GM12878 (cell line): Measurements from ENCODE around the gene CDH18. TPM values are rescaled to one million over a fixed set of nuclear protein-coding genes. Genes with fewer than 3 reads are reported as not detected.

ENCODE experiments used
- ATAC-seq: fragments of 200-7000 bp; cut with Tn5 transposase; 3 replicates; pipeline ENCODE4 v1.9.1; 2020; ENCODE audit warnings: mild to moderate bottlenecking, moderate library complexity
- BruUV-seq: library from RNA; stranded (reverse); fragments of 400-500 nt; replicated peaks from 2 replicates; lab custom pipeline; 2021; lab: Mats Ljungman, UMichigan
- CTCF ChIA-PET: fragments of 300-600 bp; sonication (Branson Sonifier 250); formaldehyde crosslinking; extraction: SDS; loops from one replicate; lab custom pipeline; 2021; ENCODE audit warnings: inconsistent platforms; lab: Yijun Ruan, JAX
- POLR2A ChIA-PET: fragments of 350-600 bp; formaldehyde crosslinking; extraction: SDS; loops from one replicate; lab custom pipeline; 2021; ENCODE audit warnings: inconsistent platforms; lab: Charles Lee
- RAD21 ChIA-PET: fragments of 300-600 bp; sonication (Branson Sonifier 250); formaldehyde crosslinking; loops from one replicate; lab custom pipeline; 2023; ENCODE audit warnings: antibody characterized with exemption; ENCODE audit not compliant: unreplicated experiment; lab: Charles Lee
- SMC1A ChIA-PET: fragments of 300-600 bp; sonication (Branson Sonifier 250); formaldehyde crosslinking; loops from one replicate; lab custom pipeline; 2023; ENCODE audit not compliant: unreplicated experiment, uncharacterized antibody; lab: Charles Lee
- DNase-seq: peaks from one replicate; pipeline ENCODE4 v3.0.0-alpha.2; 2011; ENCODE audit warnings: low read depth, low spot score
- FAIRE-seq: peaks from 3 replicates; lab custom pipeline; 2011; peaks lifted over from hg19 to GRCh38; lab: Jason Lieb, UNC
- H2AFZ ChIP-seq: 2 replicates; pipeline ENCODE4 v1.6.0; 2011; ENCODE audit warnings: low read depth, low read length, control low read depth; ENCODE audit not compliant: control insufficient read depth
- H3K27ac ChIP-seq: 2 replicates; pipeline ENCODE4 v1.5.1; 2011; ENCODE audit warnings: control low read depth; ENCODE audit not compliant: control insufficient read depth, insufficient read depth
- H3K27me3 ChIP-seq, 2 experiments: replicated peaks in 1 of 2; 2 replicates each; pipeline versions ENCODE4 v1.6.0 to v1.6.1; 2011; ENCODE audit warnings: low read length in 1 of 2; ENCODE audit not compliant: control insufficient read depth in 2 of 2, insufficient read depth in 2 of 2
- H3K36me3 ChIP-seq, 2 experiments: 2 replicates each; pipeline ENCODE4 v1.5.1; 2011; ENCODE audit warnings: low read length in 1 of 2; ENCODE audit not compliant: control insufficient read depth in 2 of 2, insufficient read depth in 2 of 2
- H3K4me1 ChIP-seq: 2 replicates; pipeline ENCODE4 v1.6.1; 2011; ENCODE audit warnings: mild to moderate bottlenecking, low read length, moderate library complexity, mixed read lengths; ENCODE audit not compliant: control insufficient read depth, insufficient read depth
- H3K4me2 ChIP-seq: 2 replicates; pipeline ENCODE4 v1.6.0; 2011; ENCODE audit warnings: control low read depth; ENCODE audit not compliant: control insufficient read depth, insufficient read depth
- H3K4me3 ChIP-seq: fragments of 200-600 bp; sonication (generic); 2 replicates; pipeline ENCODE4 v1.5.1; 2016
- H3K79me2 ChIP-seq: 2 replicates; pipeline ENCODE4 v1.6.0; 2011; ENCODE audit warnings: low read length; ENCODE audit not compliant: control insufficient read depth, insufficient read depth
- H3K9ac ChIP-seq: 2 replicates; pipeline ENCODE4 v1.8.0; 2011; ENCODE audit warnings: low read length, control low read depth, mixed read lengths; ENCODE audit not compliant: control insufficient read depth, insufficient read depth
- H3K9me3 ChIP-seq: replicated peaks from 3 replicates; pipeline ENCODE4 v1.5.1; 2011; ENCODE audit warnings: mild to moderate bottlenecking, low read length; ENCODE audit not compliant: control insufficient read depth, insufficient read depth
- H4K20me1 ChIP-seq: 2 replicates; pipeline ENCODE4 v1.6.0; 2011; ENCODE audit not compliant: control insufficient read depth, insufficient read depth
- BACH1 ChIP-seq: fragments of 450-650 bp; IDR thresholded peaks from 2 replicates; pipeline ENCODE4 v1.6.1; 2017; ENCODE audit warnings: mild to moderate bottlenecking, borderline replicate concordance
- BCL3 ChIP-seq: IDR thresholded peaks from 2 replicates; pipeline ENCODE4 v1.6.1; 2011; ENCODE audit warnings: borderline replicate concordance, low read depth, mild to moderate bottlenecking, moderate library complexity, low read length; ENCODE audit not compliant: insufficient read depth, poor library complexity, severe bottlenecking
- BRCA1 ChIP-seq: IDR thresholded peaks from 2 replicates; pipeline ENCODE4 v1.6.1; 2011; ENCODE audit warnings: low read depth, low read length, improper control_type of control experiment
- DPF2 ChIP-seq: fragments of 450-650 bp; IDR thresholded peaks from 2 replicates; pipeline ENCODE4 v1.6.1; 2017; ENCODE audit warnings: mild to moderate bottlenecking
- GABPA ChIP-seq: IDR thresholded peaks from 2 replicates; pipeline ENCODE4 v1.6.1; 2014; ENCODE audit warnings: antibody characterized with exemption, low read depth, mild to moderate bottlenecking, inconsistent platforms
- HDAC2 ChIP-seq: fragments of 200-600 bp; sonication (generic); IDR thresholded peaks from 2 replicates; pipeline ENCODE4 v1.6.1; 2017
- HDGF ChIP-seq: fragments of 450-650 bp; IDR thresholded peaks from 2 replicates; pipeline ENCODE4 v1.6.1; 2016; ENCODE audit warnings: antibody characterized with exemption
- JUND ChIP-seq: IDR thresholded peaks from 2 replicates; pipeline ENCODE4 v1.6.1; 2012; ENCODE audit warnings: low read depth, mild to moderate bottlenecking, low read length, improper control_type of control experiment, moderate library complexity
- MTA3 ChIP-seq: IDR thresholded peaks from 2 replicates; pipeline ENCODE4 v1.6.1; 2012; ENCODE audit warnings: low read length, inconsistent platforms, borderline replicate concordance
- MXI1 ChIP-seq: fragments of 150-350 bp; IDR thresholded peaks from 2 replicates; pipeline ENCODE4 v1.6.1; 2011; ENCODE audit warnings: low read depth, mild to moderate bottlenecking, inconsistent platforms, low read length, improper control_type of control experiment
- MYC ChIP-seq: IDR thresholded peaks from 2 replicates; pipeline ENCODE4 v1.6.1; 2011; ENCODE audit warnings: mild to moderate bottlenecking, low read length, moderate library complexity, inconsistent platforms; ENCODE audit not compliant: insufficient read depth, insufficient replicate concordance, insufficient read length, severe bottlenecking
- NR2C1 ChIP-seq: fragments of 450-650 bp; IDR thresholded peaks from 2 replicates; pipeline ENCODE4 v1.6.1; 2017; ENCODE audit warnings: antibody characterized with exemption, mild to moderate bottlenecking, moderate library complexity
- RBBP5 ChIP-seq: fragments of 200-600 bp; sonication (generic); conservative IDR thresholded peaks from 2 replicates; pipeline ENCODE4 v1.6.1; 2016
- SMAD1 ChIP-seq: fragments of 450-650 bp; IDR thresholded peaks from 2 replicates; pipeline ENCODE4 v1.6.1; 2018; ENCODE audit warnings: mild to moderate bottlenecking, low read depth; ENCODE audit not compliant: partially characterized antibody
- SMARCA5 ChIP-seq: fragments of 450-650 bp; IDR thresholded peaks from 2 replicates; pipeline ENCODE4 v1.6.1; 2017; ENCODE audit warnings: mild to moderate bottlenecking
- ZNF687 ChIP-seq: fragments of 450-650 bp; IDR thresholded peaks from 2 replicates; pipeline ENCODE4 v1.6.1; 2017; ENCODE audit warnings: mild to moderate bottlenecking, moderate library complexity
- WGBS: methylation state at CpG from one replicate; pipeline ENCODE4 v1.1.6; 2016; ENCODE audit warnings: low lambda C conversion rate; ENCODE audit not compliant: insufficient replicate concordance, insufficient coverage; ENCODE audit errors: missing lambda C conversion rate; 5-methylcytosine and 5-hydroxymethylcytosine counted together
- in situ Hi-C: fragments of 300-500 bp; cut with MboI; formaldehyde crosslinking; loops from 9 replicates; pipeline ENCODE4 v1.14.3; 2018; ENCODE audit warnings: mixed read lengths
- intact Hi-C: fragments of 100-400 bp; cut with micrococcal nuclease; formaldehyde crosslinking; loops from one replicate; pipeline ENCODE4 v1.14.2; 2022; ENCODE audit not compliant: unreplicated experiment
- polyA plus RNA-seq, 11 experiments: library from polyadenylated mRNA; depleted of rRNA in 4 of 11; unstranded in 6 of 11; stranded (reverse) in 5 of 11; fragments of >200 nt; fragmentation: Nextera tagmentation in 4 of 11; fragmentation: Illumina TruSeq in 1 of 11; extraction: Ambion mirVana in 4 of 11; extraction: Trizol in 1 of 11; gene quantifications; 1 replicate in 1 of 11; 2 replicates in 10 of 11; pipeline versions ENCODE4 v1.2.1 to v1.2.3, GENCODE V29; 2011 to 2016; ENCODE audit warnings: inconsistent platforms in 2 of 11, missing spikeins in 2 of 11, low read depth in 1 of 11
- total RNA-seq, 4 experiments: library from RNA; depleted of rRNA in 3 of 4; stranded (reverse); fragments of >200 nt in 3 of 4; fragmentation: Illumina TruSeq in 1 of 4; extraction: Trizol in 1 of 4; gene quantifications; 2 replicates each; pipeline versions ENCODE4 v1.2.1 to v1.2.3, GENCODE V29; 2013 to 2021

The CDH18 gene
- total and polyA plus RNA-seq, 10 of the 15 experiments (the other 5 are each of a cell fraction or from before 2014, with no cell fraction given): 0.41 TPM; not detected in 9

GRCh38 chr5:19564036-19564435 is 424.0 kb downstream of the CDH18 start:
- TF ChIP-seq BACH1: no peak
- TF ChIP-seq RBBP5: no peak
- no peak for TF ChIP-seq BCL3
- TF ChIP-seq MXI1: no peak
- no peak for TF ChIP-seq DPF2
- no peaks in the 10 kb centered on the region for H3K79me2 ChIP-seq
- no peaks in the 10 kb centered on the region for H3K4me1 ChIP-seq
- no peaks in the 10 kb centered on the region for H3K36me3 ChIP-seq
- H3K27ac ChIP-seq: no peak overlapping the region
- 8% methylated on average over 2 of the region's 2 CpGs for WGBS
- no TSS peak for BruUV-seq
- no peak overlapping the region for H3K4me3 ChIP-seq
- no peak for ATAC-seq
- no peak for DNase-seq
- H3K9ac ChIP-seq: no peak overlapping the region
- H3K27me3 ChIP-seq: no peaks in the 10 kb centered on the region
- ChIA-PET SMC1A (no interaction called here), CTCF (no interaction called here), RAD21 (no interaction called here), POLR2A (no interaction called here)
- H3K9me3 ChIP-seq: no peaks in the 10 kb centered on the region
- H3K4me2 ChIP-seq: no peak overlapping the region
- intact Hi-C loops: no loop called here
- H4K20me1 ChIP-seq: no peaks in the 10 kb centered on the region
- no peak for FAIRE-seq
- in situ Hi-C loops: no loop called here
- no peak overlapping the region for H2AFZ ChIP-seq

- H3K27ac ChIP-seq: no peak overlapping the region
- no peaks in the 10 kb centered on the region for H3K36me3 ChIP-seq
- no TSS peak for BruUV-seq
- intact Hi-C loops: no loop called here
- TF ChIP-seq HDGF (no peak), ZNF687 (no peak), GABPA (no peak), HDAC2 (no peak), SMARCA5 (no peak), MYC (no peak), MTA3 (no peak), SMAD1 (no peak), NR2C1 (no peak), BRCA1 (no peak), JUND (no peak)
- TF ChIP-seq, all 136 proteins: peak for 0
- SMC1A ChIA-PET: interaction anchor here (0.8 kb wide), 1 partner anchor 14 kb away, joined by 3 read pairs; no protein-coding TSS in a partner anchor
- Histone ChIP-seq H3K4me2 (no peak overlapping the region), H3K4me1 (no peaks in the 10 kb centered on the region), H3K79me2 (no peaks in the 10 kb centered on the region), H2AFZ (no peak overlapping the region), H4K20me1 (no peaks in the 10 kb centered on the region), H3K27me3 (no peaks in the 10 kb centered on the region), H3K9me3 (no peaks in the 10 kb centered on the region), H3K9ac (no peak overlapping the region), H3K4me3 (no peak overlapping the region)
- RAD21 ChIA-PET: no interaction called here
- no peak for DNase-seq
- no peak for FAIRE-seq
- ATAC-seq: no peak
- CTCF ChIA-PET: no interaction called here
- in situ Hi-C loops: no loop called here
- POLR2A ChIA-PET: no interaction called here
Observed at GRCh38 chr5:19555876-19556275, 432.1 kb downstream of the CDH18 start.
